ENCODE results near the gene PDZD8. TPM values are rescaled to one million over a fixed set of nuclear protein-coding genes. Genes with fewer than 3 reads are reported as not detected.

Gene PDZD8
- total and polyA plus RNA-seq, 9 donors, result 8.0 to 49.6 (median 35.6) TPM

- WGBS, 3 donors, result 15 to 33% (median 26%) methylated on average over 5 of the region's 5 CpGs
- H3K36me3 ChIP-seq, result no peaks in the 10 kb centered on the region
- intact Hi-C loops (cut with DNase I), result loop anchor here in 1 of 4 donors (10.0 kb wide), 1 partner anchor 165 kb away; no protein-coding TSS in a partner anchor
- no peak overlapping the region for H3K4me3 ChIP-seq
- no peak overlapping the region for H3K27ac ChIP-seq
- no peaks in the 10 kb centered on the region for H3K27me3 ChIP-seq
- H3K9me3 ChIP-seq, result no peaks in the 10 kb centered on the region
- DNase-seq, result no peak
- peaks cover 9% of the 10 kb centered on the region for H3K4me1 ChIP-seq (ENCODE audit: insufficient read depth)
- TF ChIP-seq POLR2A (IDR thresholded peaks at IDR 0.05), result no peak
- no peak for TF ChIP-seq EP300 (IDR thresholded peaks at IDR 0.05)
- no peak for TF ChIP-seq CTCF (IDR thresholded peaks at IDR 0.05)
Measured at GRCh38 chr10:117370205-117370604, 5.0 kb downstream of the PDZD8 start.

- intact Hi-C loops (cut with DNase I), result no loop called here
- H3K9me3 ChIP-seq, result no peaks in the 10 kb centered on the region
- no peak for DNase-seq
- TF ChIP-seq POLR2A (IDR thresholded peaks at IDR 0.05) (no peak), CTCF (IDR thresholded peaks at IDR 0.05) (no peak), EP300 (IDR thresholded peaks at IDR 0.05) (no peak)
- H3K36me3 ChIP-seq, result no peaks in the 10 kb centered on the region
- H3K27ac ChIP-seq, result no peak overlapping the region
- H3K4me1 ChIP-seq (ENCODE audit: insufficient read depth), result peaks cover 9% of the 10 kb centered on the region
- no peaks in the 10 kb centered on the region for H3K27me3 ChIP-seq
- WGBS, 3 donors, result 81 to 91% (median 89%) methylated on average over 5 of the region's 5 CpGs
- H3K4me3 ChIP-seq, result no peak overlapping the region
Measured at GRCh38 chr10:117367718-117368117, 7.5 kb downstream of the PDZD8 start.

GRCh38 chr10:117366741-117367140, 8.5 kb downstream of the PDZD8 start:
- Histone ChIP-seq H3K4me3 (no peak overlapping the region), H3K9me3 (no peaks in the 10 kb centered on the region), H3K36me3 (no peaks in the 10 kb centered on the region), H3K4me1 (ENCODE audit: insufficient read depth) (peaks cover 9% of the 10 kb centered on the region), H3K27ac (no peak overlapping the region), H3K27me3 (no peaks in the 10 kb centered on the region)
- 73 to 79% (median 75%) methylated on average over 4 of the region's 4 CpGs for WGBS, 3 donors
- no peak for TF ChIP-seq CTCF (IDR thresholded peaks at IDR 0.05)
- TF ChIP-seq EP300 (IDR thresholded peaks at IDR 0.05), result no peak
- TF ChIP-seq POLR2A (IDR thresholded peaks at IDR 0.05), result no peak
- intact Hi-C loops (cut with DNase I), result no loop called here
- no peak for DNase-seq

GRCh38 chr10:117365612-117366011, 9.6 kb downstream of the PDZD8 start:
- Histone ChIP-seq H3K36me3 (no peaks in the 10 kb centered on the region), H3K27ac (no peak overlapping the region), H3K4me3 (no peak overlapping the region), H3K4me1 (ENCODE audit: insufficient read depth) (peaks cover 3% of the 10 kb centered on the region), H3K9me3 (no peaks in the 10 kb centered on the region), H3K27me3 (no peaks in the 10 kb centered on the region)
- TF ChIP-seq EP300 (IDR thresholded peaks at IDR 0.05), result no peak
- TF ChIP-seq POLR2A (IDR thresholded peaks at IDR 0.05), result no peak
- no peak for TF ChIP-seq CTCF (IDR thresholded peaks at IDR 0.05)
- WGBS, 3 donors, result 54 to 65% (median 63%) methylated on average over 2 of the region's 2 CpGs
- intact Hi-C loops (cut with DNase I), result no loop called here
- DNase-seq, result no peak
